HepG2 (cell line): ENCODE results near the gene TM7SF3. TPM values are rescaled to one million over a fixed set of nuclear protein-coding genes. Genes with fewer than 3 reads are reported as not detected.
A peak's percentile ranks its signal among the peaks of the same experiment; 100 is the strongest.

Experiments used
- ARID2 ChIP-seq: sonication (generic); formaldehyde crosslinking; IDR thresholded peaks from 2 replicates; pipeline ENCODE4 v1.8.1; 2022; ENCODE audit warnings: mild to moderate bottlenecking, missing genetic modification reagents, borderline replicate concordance
- ATF7-NPFF ChIP-seq: sonication (generic); formaldehyde crosslinking; IDR thresholded peaks from 2 replicates; pipeline ENCODE4 v1.8.1; 2023; ENCODE audit warnings: mild to moderate bottlenecking, low read depth, missing genetic modification reagents, moderate library complexity
- CENPX ChIP-seq: sonication (generic); formaldehyde crosslinking; IDR thresholded peaks from 2 replicates; pipeline ENCODE4 v1.9.0; 2021; ENCODE audit warnings: mild to moderate bottlenecking, missing genetic modification reagents, moderate library complexity
- CSRNP2 ChIP-seq: sonication (generic); formaldehyde crosslinking; conservative IDR thresholded peaks from 2 replicates; pipeline ENCODE4 v1.8.0; 2022; ENCODE audit warnings: low read depth, missing genetic modification reagents
- DDIT3 ChIP-seq: sonication (generic); formaldehyde crosslinking; IDR thresholded peaks from 2 replicates; pipeline ENCODE4 v1.4.0; 2020; ENCODE audit warnings: mild to moderate bottlenecking, missing genetic modification reagents
- FOXA3 ChIP-seq: IDR thresholded peaks from 2 replicates; pipeline ENCODE4 v1.6.1; 2016; ENCODE audit warnings: missing genetic modification reagents, missing compliant biosample characterization
- FOXC1 ChIP-seq: sonication (generic); formaldehyde crosslinking; IDR thresholded peaks from 2 replicates; pipeline ENCODE4 v1.8.0; 2022; ENCODE audit warnings: mild to moderate bottlenecking, missing genetic modification reagents, borderline replicate concordance
- GATAD2A ChIP-seq: IDR thresholded peaks from 2 replicates; pipeline ENCODE4 v1.6.1; 2016
- HMG20A ChIP-seq: IDR thresholded peaks from 2 replicates; pipeline ENCODE4 v1.6.1; 2016; ENCODE audit warnings: borderline replicate concordance
- KAT2B ChIP-seq: fragments of 150-350 bp; IDR thresholded peaks from 2 replicates; pipeline ENCODE4 v1.6.1; 2014; ENCODE audit warnings: low read depth, low read length, borderline replicate concordance
- NBN ChIP-seq: fragments of 450-650 bp; conservative IDR thresholded peaks from 2 replicates; pipeline ENCODE4 v1.6.1; 2017
- PPARG ChIP-seq: conservative IDR thresholded peaks from 2 replicates; pipeline ENCODE4 v1.6.1; 2016; ENCODE audit warnings: missing biosample characterization, missing genetic modification reagents
- RARA ChIP-seq: IDR thresholded peaks from 2 replicates; pipeline ENCODE4 v1.6.1; 2016; ENCODE audit warnings: missing genetic modification reagents, missing compliant biosample characterization
- RARG ChIP-seq: sonication (generic); formaldehyde crosslinking; IDR thresholded peaks from 2 replicates; pipeline ENCODE4 v1.4.0; 2020; ENCODE audit warnings: low read depth, mild to moderate bottlenecking, missing genetic modification reagents
- REST ChIP-seq, 2 experiments: IDR thresholded peaks; 2 replicates each; pipeline ENCODE4 v1.6.1; 2011 to 2012; ENCODE audit warnings: low read length in 2 of 2, borderline replicate concordance in 1 of 2, low read depth in 1 of 2, mild to moderate bottlenecking in 1 of 2, moderate library complexity in 1 of 2
- SP4 ChIP-seq: sonication (generic); formaldehyde crosslinking; IDR thresholded peaks from 2 replicates; pipeline ENCODE4 v1.8.1; 2023; ENCODE audit warnings: mild to moderate bottlenecking, missing genetic modification reagents
- SRSF4 ChIP-seq: fragments of 200-400 bp; formaldehyde crosslinking; IDR thresholded peaks from one replicate; pipeline ENCODE4 v1.6.1; 2018; ENCODE audit warnings: mild to moderate bottlenecking, low read depth, low read length, moderate library complexity; ENCODE audit not compliant: poor library complexity, severe bottlenecking
- SSRP1 ChIP-seq: IDR thresholded peaks from 2 replicates; pipeline ENCODE4 v1.6.1; 2016; ENCODE audit warnings: control low read depth
- ZBTB38 ChIP-seq: sonication (generic); formaldehyde crosslinking; IDR thresholded peaks from 2 replicates; pipeline ENCODE4 v1.5.1; 2020; ENCODE audit warnings: mild to moderate bottlenecking, missing genetic modification reagents
- ZFP90 ChIP-seq: sonication (generic); formaldehyde crosslinking; IDR thresholded peaks from 2 replicates; pipeline ENCODE4 v1.8.0; 2022; ENCODE audit warnings: missing genetic modification reagents, mild to moderate bottlenecking, inconsistent platforms, borderline replicate concordance
- ZNF138 ChIP-seq: sonication (generic); formaldehyde crosslinking; IDR thresholded peaks from 2 replicates; pipeline ENCODE4 v1.5.0; 2020; ENCODE audit warnings: mild to moderate bottlenecking, low read depth, missing genetic modification reagents
- ZNF280B ChIP-seq: sonication (generic); formaldehyde crosslinking; IDR thresholded peaks from 2 replicates; pipeline ENCODE4 v1.5.0; 2020; ENCODE audit warnings: missing genetic modification reagents, mild to moderate bottlenecking, borderline replicate concordance
- ZNF773 ChIP-seq: sonication (generic); formaldehyde crosslinking; IDR thresholded peaks from 2 replicates; pipeline ENCODE4 v1.4.0; 2020; ENCODE audit warnings: missing genetic modification reagents, borderline replicate concordance
- ZNF839 ChIP-seq: sonication (generic); formaldehyde crosslinking; IDR thresholded peaks from 2 replicates; pipeline ENCODE4 v1.4.0; 2020; ENCODE audit warnings: missing genetic modification reagents, mild to moderate bottlenecking, borderline replicate concordance
- polyA plus RNA-seq, 8 experiments: library from polyadenylated mRNA; depleted of rRNA in 3 of 8; stranded (reverse) in 7 of 8; unstranded in 1 of 8; fragments of >200 nt; fragmentation: Illumina TruSeq in 4 of 8; extraction: Trizol in 4 of 8; gene quantifications; 2 replicates each; pipeline versions ENCODE4 v1.2.1 to v1.2.3, GENCODE V29; 2011 to 2016; ENCODE audit warnings: low read depth in 4 of 8, missing spikeins in 1 of 8, mixed read lengths in 1 of 8; ENCODE audit not compliant: insufficient read depth in 1 of 8
- total RNA-seq, 5 experiments: library from RNA; depleted of rRNA; stranded (reverse); fragments of >200 nt; fragmentation: Illumina TruSeq; extraction: Trizol; gene quantifications; 2 replicates each; pipeline ENCODE4 v1.2.3, GENCODE V29; 2016; ENCODE audit warnings: low read depth in 1 of 5

The TM7SF3 gene
- total and polyA plus RNA-seq, 2 of the 13 experiments (the other 11 are each of a cell fraction or from before 2014, with no cell fraction given) = 116 to 142 TPM

GRCh38 chr12:26937863-26938700, 76.1 kb downstream of the TM7SF3 start, which contains the start of the genes FGFR1OP2 and INTS13 (continued):
- TF ChIP-seq ZFP90 (CRISPR knock-in tag) (peak; percentile 13; the same call in 1 of the 2 replicates), FOXC1 (CRISPR knock-in tag) (no peak), SP4 (CRISPR knock-in tag) (no peak), RARG (CRISPR knock-in tag) (no peak), KAT2B (no peak), ATF7-NPFF (CRISPR knock-in tag) (no peak; the same call in 1 of the 2 replicates), HMG20A (CRISPR knock-in tag) (no peak), CSRNP2 (no peak), SSRP1 (CRISPR knock-in tag) (no peak), PPARG (no peak), CENPX (CRISPR knock-in tag) (no peak), ZNF280B (CRISPR knock-in tag) (peak; percentile 9; the same call in 1 of the 2 replicates), ARID2 (CRISPR knock-in tag) (no peak), SRSF4 (peak; percentile 36), FOXA3 (CRISPR knock-in tag) (no peak), ZNF839 (CRISPR knock-in tag) (no peak), ZBTB38 (no peak), NBN (no peak), GATAD2A (CRISPR knock-in tag) (0 out of 2 replicates have a peak, but pooled peaks have one; percentile 6), ZNF773 (CRISPR knock-in tag) (no peak), DDIT3 (CRISPR knock-in tag) (no peak), RARA (CRISPR knock-in tag) (peak; percentile 24; the same call in 1 of the 2 replicates), ZNF138 (CRISPR knock-in tag) (no peak), REST (IDR thresholded peaks at IDR 0.05; ENCODE audit: borderline replicate concordance in 1 of 2, low read depth in 1 of 2, low read length in 2 of 2) (no peak)
